ENCODE results near the gene ECI1.

The ECI1 gene

GRCh38 chr16:2278956-2279800 lies 27.8 kb upstream of the ECI1 start:
- no peak for DNase-seq (ENCODE audit: low spot score)
- H3K4me3 ChIP-seq = no peak overlapping the region
- H3K27ac ChIP-seq = no peak overlapping the region
- TF ChIP-seq CTCF (IDR thresholded peaks at IDR 0.05) = no peak

GRCh38 chr16:2278272-2278608 lies 26.9 kb upstream of the ECI1 start:
- TF ChIP-seq CTCF (IDR thresholded peaks at IDR 0.05) = no peak
- H3K4me3 ChIP-seq = no peak overlapping the region
- no peak overlapping the region for H3K27ac ChIP-seq
- DNase-seq (ENCODE audit: low spot score) = no peak

- no peak for TF ChIP-seq CTCF (IDR thresholded peaks at IDR 0.05)
- DNase-seq (ENCODE audit: low spot score) = no peak
- H3K27ac ChIP-seq = no peak overlapping the region
- no peak overlapping the region for H3K4me3 ChIP-seq
Measured at GRCh38 chr16:2277466-2278271, 26.3 kb upstream of the ECI1 start.

- no peak for DNase-seq (ENCODE audit: low spot score)
- no peak overlapping the region for H3K4me3 ChIP-seq
- no peak overlapping the region for H3K27ac ChIP-seq
- no peak for TF ChIP-seq CTCF (IDR thresholded peaks at IDR 0.05)
Measured at GRCh38 chr16:2276368-2277195, 25.2 kb upstream of the ECI1 start.

- no peak for TF ChIP-seq CTCF (IDR thresholded peaks at IDR 0.05)
- Histone ChIP-seq H3K4me3 (no peak overlapping the region), H3K27ac (no peak overlapping the region)
- DNase-seq (ENCODE audit: low spot score) = no peak
Measured at GRCh38 chr16:2275476-2276367, 24.3 kb upstream of the ECI1 start.

GRCh38 chr16:2273931-2274330 lies 22.5 kb upstream of the ECI1 start:
- H3K4me3 ChIP-seq = no peak overlapping the region
- no peak for DNase-seq (ENCODE audit: low spot score)
- TF ChIP-seq CTCF (IDR thresholded peaks at IDR 0.05) = no peak
- no peak overlapping the region for H3K27ac ChIP-seq
